Caco-2 (cell line): ENCODE measurements around the gene BLVRA. TPM values are rescaled to one million over a fixed set of nuclear protein-coding genes. Genes with fewer than 3 reads are reported as not detected.

Source experiments
- BruUV-seq: library from RNA; stranded (reverse); fragments of 400-500 nt; replicated peaks from 2 replicates; lab custom pipeline; 2021; lab: Mats Ljungman, UMichigan
- CTCF ChIA-PET: fragments of 300-600 bp; sonication (Branson Sonifier 250); formaldehyde crosslinking; loops from one replicate; lab custom pipeline; 2022; ENCODE audit warnings: antibody characterized with exemption; lab: Charles Lee
- POLR2A ChIA-PET: fragments of 300-600 bp; sonication (Branson Sonifier 250); formaldehyde crosslinking; loops from one replicate; lab custom pipeline; 2022; ENCODE audit warnings: antibody characterized with exemption; lab: Charles Lee
- DNase-seq, 2 experiments: peaks; one replicate each; pipeline versions ENCODE4 v3.0.0 to v3.0.0-alpha.2; 2020 to 2022
- H3K27me3 ChIP-seq: replicated peaks from 2 replicates; pipeline ENCODE4 v1.6.0; 2011; ENCODE audit warnings: low read length; ENCODE audit not compliant: control insufficient read depth, insufficient read depth
- H3K36me3 ChIP-seq: 2 replicates; pipeline ENCODE4 v1.5.1; 2011; ENCODE audit warnings: low read length; ENCODE audit not compliant: control insufficient read depth, insufficient read depth
- H3K4me1 ChIP-seq: fragments of 250-450 bp; sonication (Bioruptor Pico); 2 replicates; pipeline ENCODE4 v1.5.1; 2020; ENCODE audit warnings: mild to moderate bottlenecking
- H3K4me3 ChIP-seq: 2 replicates; pipeline ENCODE4 v1.5.1; 2011; ENCODE audit warnings: low read depth, mild to moderate bottlenecking, control low read depth, low read length
- H3K9me3 ChIP-seq: fragments of 250-450 bp; sonication (Bioruptor Pico); 2 replicates; pipeline ENCODE4 v1.5.1; 2020; ENCODE audit warnings: mild to moderate bottlenecking, moderate library complexity
- H3K27ac Mint-ChIP-seq: one replicate; pipeline ENCODE4 v1.8.0; 2022; ENCODE audit warnings: mixed read lengths; ENCODE audit not compliant: unreplicated experiment
- H3K27me3 Mint-ChIP-seq: one replicate; pipeline ENCODE4 v1.8.0; 2022; ENCODE audit warnings: mixed read lengths; ENCODE audit not compliant: insufficient read depth, unreplicated experiment
- H3K36me3 Mint-ChIP-seq: one replicate; pipeline ENCODE4 v1.8.0; 2022; ENCODE audit warnings: mild to moderate bottlenecking, mixed read lengths; ENCODE audit not compliant: insufficient read depth, unreplicated experiment
- H3K4me1 Mint-ChIP-seq: one replicate; pipeline ENCODE4 v1.8.0; 2022; ENCODE audit warnings: low read depth, mixed read lengths; ENCODE audit not compliant: unreplicated experiment
- H3K4me3 Mint-ChIP-seq: one replicate; pipeline ENCODE4 v1.8.0; 2022; ENCODE audit warnings: mild to moderate bottlenecking, moderate library complexity, mixed read lengths; ENCODE audit not compliant: unreplicated experiment
- H3K9me3 Mint-ChIP-seq: one replicate; pipeline ENCODE4 v1.8.0; 2022; ENCODE audit warnings: mixed read lengths; ENCODE audit not compliant: unreplicated experiment
- CTCF ChIP-seq, 2 experiments: fragments of 200-600 bp in 1 of 2; IDR thresholded peaks; 1 replicate in 1 of 2; 2 replicates in 1 of 2; pipeline versions ENCODE4 v1.5.1 to v1.8.0; 2011 to 2022; ENCODE audit warnings: antibody characterized with exemption in 1 of 2, control low read depth in 1 of 2, inconsistent platforms in 1 of 2, low read depth in 1 of 2, low read length in 1 of 2, mild to moderate bottlenecking in 1 of 2, moderate library complexity in 1 of 2; ENCODE audit not compliant: insufficient read depth in 1 of 2, severe bottlenecking in 1 of 2, unreplicated experiment in 1 of 2
- intact Hi-C: fragments of 100-400 bp; cut with micrococcal nuclease; formaldehyde crosslinking; loops from one replicate; pipeline ENCODE4 v1.10.0; 2022; ENCODE audit not compliant: unreplicated experiment
- total RNA-seq: library from RNA; stranded (reverse); gene quantifications from 2 replicates; pipeline ENCODE4 v1.2.3, GENCODE V29; 2022

BLVRA gene
- total RNA-seq, 1 experiment from 2014 or later = 27.9 TPM

- Histone ChIP-seq H3K36me3 (no peaks in the 10 kb centered on the region), H3K9me3 (no peaks in the 10 kb centered on the region), H3K27me3 (no peaks in the 10 kb centered on the region), H3K4me3 (no peak overlapping the region), H3K4me1 (0 out of 2 replicates have a peak, but pooled peaks cover 6% of the 10 kb centered on the region)
- peaks cover 10% of the 10 kb centered on the region for H3K4me1 Mint-ChIP-seq
- no TSS peak for BruUV-seq
- no peak for TF ChIP-seq CTCF (IDR thresholded peaks at IDR 0.05; ENCODE audit: insufficient read depth in 1 of 2, low read depth in 1 of 2, low read length in 1 of 2, severe bottlenecking in 1 of 2, unreplicated experiment in 1 of 2)
- no peak overlapping the region for H3K27ac Mint-ChIP-seq
- H3K4me3 Mint-ChIP-seq = no peak overlapping the region
- no peak for DNase-seq
- CTCF ChIA-PET = no interaction called here
- no peaks in the 10 kb centered on the region for H3K9me3 Mint-ChIP-seq
- peaks cover 6% of the 10 kb centered on the region for H3K36me3 Mint-ChIP-seq
- intact Hi-C loops = no loop called here
- H3K27me3 Mint-ChIP-seq = no peaks in the 10 kb centered on the region
- POLR2A ChIA-PET = no interaction called here
Measured at GRCh38 chr7:43785420-43785819, 26.9 kb downstream of the BLVRA start.

- Histone ChIP-seq H3K36me3 (no peaks in the 10 kb centered on the region), H3K4me1 (no peaks in the 10 kb centered on the region), H3K9me3 (no peaks in the 10 kb centered on the region), H3K4me3 (no peak overlapping the region), H3K27me3 (no peaks in the 10 kb centered on the region)
- DNase-seq = no peak
- Mint-ChIP-seq H3K36me3 (peaks cover 6% of the 10 kb centered on the region), H3K4me1 (peaks cover under 1% of the 10 kb centered on the region), H3K27ac (no peak overlapping the region), H3K9me3 (no peaks in the 10 kb centered on the region), H3K4me3 (no peak overlapping the region), H3K27me3 (no peaks in the 10 kb centered on the region)
- POLR2A ChIA-PET = no interaction called here
- CTCF ChIA-PET = no interaction called here
- intact Hi-C loops = no loop called here
- no peak for TF ChIP-seq CTCF (IDR thresholded peaks at IDR 0.05; ENCODE audit: insufficient read depth in 1 of 2, low read depth in 1 of 2, low read length in 1 of 2, severe bottlenecking in 1 of 2, unreplicated experiment in 1 of 2)
- BruUV-seq = no TSS peak
Measured at GRCh38 chr7:43787771-43788170, 29.3 kb downstream of the BLVRA start.

- Histone ChIP-seq H3K4me1 (no peaks in the 10 kb centered on the region), H3K27me3 (no peaks in the 10 kb centered on the region), H3K4me3 (no peak overlapping the region), H3K36me3 (no peaks in the 10 kb centered on the region), H3K9me3 (no peaks in the 10 kb centered on the region)
- intact Hi-C loops = no loop called here
- Mint-ChIP-seq H3K27ac (no peak overlapping the region), H3K4me1 (no peaks in the 10 kb centered on the region), H3K4me3 (no peak overlapping the region), H3K27me3 (no peaks in the 10 kb centered on the region), H3K36me3 (peaks cover 6% of the 10 kb centered on the region), H3K9me3 (no peaks in the 10 kb centered on the region)
- CTCF ChIA-PET = no interaction called here
- no TSS peak for BruUV-seq
- no peak for TF ChIP-seq CTCF (IDR thresholded peaks at IDR 0.05; ENCODE audit: insufficient read depth in 1 of 2, low read depth in 1 of 2, low read length in 1 of 2, severe bottlenecking in 1 of 2, unreplicated experiment in 1 of 2)
- DNase-seq = no peak
- POLR2A ChIA-PET = no interaction called here
Measured at GRCh38 chr7:43790006-43790405, 31.5 kb downstream of the BLVRA start.
